CD4-positive, alpha-beta memory T cell (primary cell): Measurements from ENCODE around the gene MYO18A. TPM values are rescaled to one million over a fixed set of nuclear protein-coding genes. Genes with fewer than 3 reads are reported as not detected.
A peak's percentile ranks its signal among the peaks of the same experiment; 100 is the strongest.

Experiments
- CTCF ChIA-PET: fragments of 350-600 bp; sonication (Branson Sonifier 250); formaldehyde crosslinking; loops from one replicate; lab custom pipeline; 2021; ENCODE audit warnings: inconsistent platforms; ENCODE audit not compliant: partially characterized antibody; lab: Charles Lee
- POLR2A ChIA-PET: fragments of 350-600 bp; sonication (Branson Sonifier 250); formaldehyde crosslinking; loops from one replicate; lab custom pipeline; 2021; ENCODE audit not compliant: partially characterized antibody; lab: Charles Lee
- DNase-seq, 5 donors: peaks; one replicate each; pipeline versions ENCODE4 v3.0.0 to v3.0.0-alpha.2; 2020 to 2022; ENCODE audit warnings: mixed read lengths in 1 of 5
- H3K27ac ChIP-seq: one replicate; pipeline ENCODE4 v1.7.0; 2013; ENCODE audit warnings: low read depth, low read length
- H3K27me3 ChIP-seq: 2 replicates; pipeline ENCODE4 v1.7.0; 2013; ENCODE audit warnings: mild to moderate bottlenecking, low read length, moderate library complexity; ENCODE audit not compliant: insufficient read depth
- H3K36me3 ChIP-seq: 2 replicates; pipeline ENCODE4 v1.7.0; 2013; ENCODE audit warnings: mild to moderate bottlenecking, low read length, moderate library complexity; ENCODE audit not compliant: insufficient read depth
- H3K4me1 ChIP-seq: 2 replicates; pipeline ENCODE4 v1.7.0; 2013; ENCODE audit warnings: mild to moderate bottlenecking, low read length, moderate library complexity; ENCODE audit not compliant: insufficient read depth
- H3K4me3 ChIP-seq, 2 donors: one replicate each; pipeline ENCODE4 v1.7.0; 2013; ENCODE audit warnings: low read length in 2 of 2, mild to moderate bottlenecking in 1 of 2
- H3K9me3 ChIP-seq, 2 donors: one replicate each; pipeline ENCODE4 v1.7.0; 2013; ENCODE audit warnings: low read length in 2 of 2, control low read depth in 1 of 2; ENCODE audit not compliant: control insufficient read depth in 1 of 2
- H3K27ac Mint-ChIP-seq, 7 donors: one replicate each; pipeline ENCODE4 v1.8.0; 2020 to 2021; ENCODE audit warnings: mixed read lengths in 7 of 7, mild to moderate bottlenecking in 6 of 7, inconsistent platforms in 3 of 7, moderate library complexity in 3 of 7
- H3K27me3 Mint-ChIP-seq, 2 donors: one replicate each; pipeline ENCODE4 v1.8.0; 2020 to 2021; ENCODE audit warnings: mixed read lengths in 2 of 2
- H3K36me3 Mint-ChIP-seq, 2 donors: one replicate each; pipeline ENCODE4 v1.8.0; 2020 to 2021; ENCODE audit warnings: mixed read lengths in 2 of 2, inconsistent platforms in 1 of 2, mild to moderate bottlenecking in 1 of 2
- H3K4me1 Mint-ChIP-seq, 4 donors: one replicate each; pipeline ENCODE4 v1.8.0; 2020 to 2021; ENCODE audit warnings: mixed read lengths in 4 of 4, mild to moderate bottlenecking in 1 of 4
- H3K4me3 Mint-ChIP-seq, 8 donors: one replicate each; pipeline ENCODE4 v1.8.0; 2020 to 2021; ENCODE audit warnings: mixed read lengths in 8 of 8, mild to moderate bottlenecking in 7 of 8, moderate library complexity in 6 of 8, inconsistent platforms in 3 of 8
- H3K9me3 Mint-ChIP-seq, 8 donors: one replicate each; pipeline ENCODE4 v1.8.0; 2020 to 2021; ENCODE audit warnings: mixed read lengths in 8 of 8, mild to moderate bottlenecking in 5 of 8, inconsistent platforms in 3 of 8, moderate library complexity in 1 of 8
- intact Hi-C: fragments of 100-400 bp; cut with micrococcal nuclease; formaldehyde crosslinking; loops from one replicate; pipeline ENCODE4 v1.15.1; 2023
- polyA plus RNA-seq, 2 donors: library from polyadenylated mRNA; unstranded; fragments of 300-500 nt; fragmentation: Illumina TruSeq; gene quantifications; one replicate each; pipeline ENCODE4 v1.2.3, GENCODE V29; 2021
- total RNA-seq, 2 experiments: library from RNA; stranded (reverse); gene quantifications; one replicate each; pipeline ENCODE4 v1.2.3, GENCODE V29; 2021

MYO18A gene
- total and polyA plus RNA-seq, 4 experiments from 2014 or later = 6.0 to 136 (median 89.5) TPM

- no peak for DNase-seq
- H3K9me3 Mint-ChIP-seq = no peaks in the 10 kb centered on the region
- peak overlapping the region in 2 of 7 donors; percentile 60 to 72 for H3K27ac Mint-ChIP-seq
- Histone ChIP-seq H3K27me3 (no peaks in the 10 kb centered on the region), H3K4me1 (peaks cover 21% of the 10 kb centered on the region), H3K36me3 (no peaks in the 10 kb centered on the region), H3K9me3 (no peaks in the 10 kb centered on the region), H3K27ac (no peak overlapping the region), H3K4me3 (no peak overlapping the region)
- H3K4me1 Mint-ChIP-seq = peaks cover 7 to 37% (median 24%) of the 10 kb centered on the region in 4 donors
- CTCF ChIA-PET = interaction anchor here (1.2 to 8.3 kb wide), 3 partner anchors 11 to 43 kb away, joined by 3 to 45 read pairs (median 3); partner anchors contain the start of gene MYO18A
- H3K27me3 Mint-ChIP-seq = no peaks in the 10 kb centered on the region
- H3K36me3 Mint-ChIP-seq = peaks cover 0 to 7% of the 10 kb centered on the region in 2 donors
- H3K4me3 Mint-ChIP-seq = no peak overlapping the region
- intact Hi-C loops = no loop called here
- POLR2A ChIA-PET = interaction anchor here (1.6 kb wide), 1 partner anchor 16 kb away, joined by 7 read pairs; no protein-coding TSS in a partner anchor
These were observed 19.9 kb downstream of the MYO18A start for GRCh38 chr17:29160253-29160652.

GRCh38 chr17:29159306-29159860 is 20.8 kb downstream of the MYO18A start:
- H3K4me3 Mint-ChIP-seq = peak overlapping the region in 2 of 8 donors; percentile 62 to 74
- H3K36me3 ChIP-seq = no peaks in the 10 kb centered on the region

GRCh38 chr17:29158488-29159275 is 21.5 kb downstream of the MYO18A start:
- POLR2A ChIA-PET = interaction anchor here (1.6 kb wide), 1 partner anchor 18 kb away, joined by 7 read pairs; no protein-coding TSS in a partner anchor
- no peak for DNase-seq
- no peaks in the 10 kb centered on the region for H3K9me3 Mint-ChIP-seq
- CTCF ChIA-PET = interaction anchor here (1.1 to 8.3 kb wide), 2 partner anchors 10 to 23 kb away, joined by 4 to 45 read pairs; no protein-coding TSS in a partner anchor
- no peaks in the 10 kb centered on the region for H3K36me3 Mint-ChIP-seq
- no peak overlapping the region for H3K4me3 ChIP-seq
- H3K9me3 ChIP-seq = no peaks in the 10 kb centered on the region
- peaks cover 17 to 51% (median 34%) of the 10 kb centered on the region in 4 donors for H3K4me1 Mint-ChIP-seq
- peak overlapping the region in 1 of 8 donors; percentile 74 for H3K4me3 Mint-ChIP-seq
- intact Hi-C loops = no loop called here
- no peaks in the 10 kb centered on the region for H3K27me3 ChIP-seq
- peaks cover 35% of the 10 kb centered on the region for H3K4me1 ChIP-seq
- H3K27ac Mint-ChIP-seq = peak overlapping the region; percentile 35 to 83 (median 53)
- H3K36me3 ChIP-seq = no peaks in the 10 kb centered on the region
- no peaks in the 10 kb centered on the region for H3K27me3 Mint-ChIP-seq
- H3K27ac ChIP-seq = no peak overlapping the region

More at GRCh38 chr17:29159306-29159860, 20.8 kb downstream of the MYO18A start:
- H3K4me1 ChIP-seq = peaks cover 30% of the 10 kb centered on the region
- peak overlapping the region; percentile 35 to 84 (median 57) for H3K27ac Mint-ChIP-seq
- peaks cover 15 to 45% (median 31%) of the 10 kb centered on the region in 4 donors for H3K4me1 Mint-ChIP-seq
- DNase-seq = no peak
- H3K36me3 Mint-ChIP-seq = no peaks in the 10 kb centered on the region
- no peak overlapping the region for H3K27ac ChIP-seq
- intact Hi-C loops = no loop called here
- no peaks in the 10 kb centered on the region for H3K9me3 Mint-ChIP-seq
- H3K9me3 ChIP-seq = no peaks in the 10 kb centered on the region
- no peaks in the 10 kb centered on the region for H3K27me3 Mint-ChIP-seq
- H3K27me3 ChIP-seq = no peaks in the 10 kb centered on the region
- ChIA-PET CTCF (interaction anchor here (1.1 to 8.3 kb wide), 3 partner anchors 11 to 42 kb away, joined by 3 to 45 read pairs (median 4); no protein-coding TSS in a partner anchor), POLR2A (interaction anchor here (1.6 kb wide), 1 partner anchor 17 kb away, joined by 7 read pairs; no protein-coding TSS in a partner anchor)
- no peak overlapping the region for H3K4me3 ChIP-seq

GRCh38 chr17:29158096-29158487 is 22.1 kb downstream of the MYO18A start:
- no peak for DNase-seq
- no peak overlapping the region for H3K4me3 ChIP-seq
- H3K27me3 Mint-ChIP-seq = no peaks in the 10 kb centered on the region
- H3K27ac Mint-ChIP-seq = peak overlapping the region in 1 of 7 donors; percentile 72
- H3K4me3 Mint-ChIP-seq = peak overlapping the region in 1 of 8 donors; percentile 4
- no peaks in the 10 kb centered on the region for H3K36me3 ChIP-seq
- no peaks in the 10 kb centered on the region for H3K36me3 Mint-ChIP-seq
- intact Hi-C loops = no loop called here
- H3K9me3 ChIP-seq = no peaks in the 10 kb centered on the region
- H3K4me1 Mint-ChIP-seq = peaks cover 17 to 57% (median 35%) of the 10 kb centered on the region in 4 donors
- CTCF ChIA-PET = interaction anchor here (8.3 kb wide), 1 partner anchor 9 kb away, joined by 45 read pairs; no protein-coding TSS in a partner anchor
- H3K4me1 ChIP-seq = peaks cover 35% of the 10 kb centered on the region
- POLR2A ChIA-PET = no interaction called here
- H3K9me3 Mint-ChIP-seq = no peaks in the 10 kb centered on the region
- no peak overlapping the region for H3K27ac ChIP-seq
- no peaks in the 10 kb centered on the region for H3K27me3 ChIP-seq

GRCh38 chr17:29157310-29157709 is 22.9 kb downstream of the MYO18A start:
- Histone ChIP-seq H3K27me3 (no peaks in the 10 kb centered on the region), H3K27ac (no peak overlapping the region), H3K4me3 (no peak overlapping the region), H3K4me1 (peaks cover 35% of the 10 kb centered on the region), H3K36me3 (no peaks in the 10 kb centered on the region), H3K9me3 (no peaks in the 10 kb centered on the region)
- Mint-ChIP-seq H3K36me3 (no peaks in the 10 kb centered on the region), H3K9me3 (no peaks in the 10 kb centered on the region), H3K27me3 (no peaks in the 10 kb centered on the region), H3K4me1 (peaks cover 17 to 58% (median 34%) of the 10 kb centered on the region in 4 donors), H3K4me3 (no peak overlapping the region), H3K27ac (peak overlapping the region in 2 of 7 donors; percentile 66 to 70)
- no peak for DNase-seq
- intact Hi-C loops = no loop called here
- ChIA-PET POLR2A (interaction anchor here (3.6 kb wide), 1 partner anchor 20 kb away, joined by 31 read pairs; no protein-coding TSS in a partner anchor), CTCF (interaction anchor here (0.9 to 1.4 kb wide), 4 partner anchors 9 to 33 kb away, joined by 3 to 5 read pairs (median 4); partner anchors contain the start of gene MYO18A)

DNA sequence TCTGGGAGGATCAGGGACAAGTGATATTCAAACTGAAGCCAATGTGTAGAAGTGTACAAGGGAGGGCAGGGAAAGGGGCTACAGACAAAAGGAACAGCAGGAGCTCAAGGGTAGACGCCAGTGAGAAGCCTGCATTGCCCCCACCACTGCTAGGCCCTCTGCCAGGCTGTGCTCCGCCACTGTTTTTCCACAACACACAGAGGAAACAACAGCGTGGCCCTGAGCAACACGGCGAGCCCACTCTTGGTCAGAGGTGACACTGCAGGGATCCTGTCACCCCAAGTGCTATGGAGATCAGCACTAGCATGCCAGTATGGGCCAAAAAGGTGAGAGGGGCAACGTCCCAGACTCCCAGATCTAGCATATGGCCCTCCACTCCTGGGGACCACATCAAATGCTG is 23.4 kb downstream of the MYO18A start:
- Mint-ChIP-seq H3K27ac (peak overlapping the region in 4 of 7 donors; percentile 37 to 66 (median 50)), H3K27me3 (no peaks in the 10 kb centered on the region), H3K9me3 (no peaks in the 10 kb centered on the region), H3K4me3 (no peak overlapping the region), H3K36me3 (no peaks in the 10 kb centered on the region), H3K4me1 (peaks cover 17 to 58% (median 32%) of the 10 kb centered on the region in 4 donors)
- Histone ChIP-seq H3K27me3 (no peaks in the 10 kb centered on the region), H3K36me3 (no peaks in the 10 kb centered on the region), H3K4me3 (no peak overlapping the region), H3K9me3 (no peaks in the 10 kb centered on the region), H3K4me1 (peaks cover 35% of the 10 kb centered on the region), H3K27ac (no peak overlapping the region)
- DNase-seq = no peak
- intact Hi-C loops = no loop called here
- ChIA-PET POLR2A (interaction anchor here (3.6 kb wide), 1 partner anchor 20 kb away, joined by 31 read pairs; no protein-coding TSS in a partner anchor), CTCF (interaction anchor here (0.9 to 1.7 kb wide), 7 partner anchors 9 to 68 kb away, joined by 3 to 5 read pairs (median 3); partner anchors contain the start of gene MYO18A)
